IMR-90 (cell line): ENCODE data around the gene MSI2. TPM values are rescaled to one million over a fixed set of nuclear protein-coding genes. Genes with fewer than 3 reads are reported as not detected.

Experiments
- ATAC-seq: fragments of 200-7000 bp; cut with Tn5 transposase; 2 replicates; pipeline ENCODE4 v1.9.1; 2020; ENCODE audit warnings: low read depth, mild to moderate bottlenecking, moderate library complexity
- BruUV-seq: library from RNA; stranded (reverse); fragments of 400-500 nt; replicated peaks from 2 replicates; lab custom pipeline; 2021; lab: Mats Ljungman, UMichigan
- CTCF ChIA-PET: fragments of 300-600 bp; formaldehyde crosslinking; extraction: SDS; loops from one replicate; lab custom pipeline; 2021; ENCODE audit warnings: antibody characterized with exemption; lab: Yijun Ruan, JAX
- POLR2A ChIA-PET: fragments of 300-600 bp; sonication (Branson Sonifier 250); formaldehyde crosslinking; loops from one replicate; lab custom pipeline; 2022; ENCODE audit warnings: antibody characterized with exemption; ENCODE audit not compliant: unreplicated experiment; lab: Charles Lee
- DNase-seq: peaks from one replicate; pipeline ENCODE4 v3.0.0; 2013
- H2AFZ ChIP-seq: replicated peaks from 2 replicates; pipeline ENCODE3; 2013; ENCODE audit warnings: low read length, mild to moderate bottlenecking; ENCODE audit not compliant: poor library complexity
- H2AK5ac ChIP-seq: 2 replicates; pipeline ENCODE4 v1.6.1; 2013; ENCODE audit warnings: low read depth, low read length, inconsistent platforms
- H2AK9ac ChIP-seq: replicated peaks from 2 replicates; pipeline ENCODE3; 2013; ENCODE audit warnings: mild to moderate bottlenecking, low read depth, low read length, moderate library complexity; ENCODE audit not compliant: poor library complexity
- H2BK120ac ChIP-seq: 2 replicates; pipeline ENCODE4 v1.6.1; 2013; ENCODE audit warnings: low read depth, low read length, inconsistent platforms
- H2BK15ac ChIP-seq: 3 replicates; pipeline ENCODE4 v1.6.1; 2013; ENCODE audit warnings: low read depth, low read length, inconsistent platforms
- H2BK20ac ChIP-seq: 2 replicates; pipeline ENCODE4 v1.6.1; 2013; ENCODE audit warnings: low read depth, mild to moderate bottlenecking, inconsistent platforms, low read length, moderate library complexity
- H2BK5ac ChIP-seq: 2 replicates; pipeline ENCODE4 v1.6.1; 2013; ENCODE audit warnings: mild to moderate bottlenecking, low read depth, low read length, inconsistent platforms; ENCODE audit not compliant: poor library complexity, severe bottlenecking
- H3K14ac ChIP-seq: replicated peaks from 2 replicates; pipeline ENCODE4 v1.6.1; 2013; ENCODE audit warnings: low read depth, low read length, inconsistent platforms
- H3K18ac ChIP-seq: 2 replicates; pipeline ENCODE4 v1.6.1; 2013; ENCODE audit warnings: low read depth, low read length, control low read depth
- H3K23ac ChIP-seq: 2 replicates; pipeline ENCODE4 v1.6.1; 2013; ENCODE audit warnings: low read depth, low read length, inconsistent platforms
- H3K27ac ChIP-seq: 2 replicates; pipeline ENCODE4 v1.5.1; 2013; ENCODE audit warnings: mild to moderate bottlenecking, control low read depth, low read length; ENCODE audit not compliant: insufficient read depth
- H3K27me3 ChIP-seq: 2 replicates; pipeline ENCODE4 v1.6.1; 2013; ENCODE audit warnings: low read length; ENCODE audit not compliant: control insufficient read depth, insufficient read depth
- H3K36me3 ChIP-seq: 2 replicates; pipeline ENCODE4 v1.6.1; 2013; ENCODE audit warnings: low read length, mixed read lengths; ENCODE audit not compliant: control insufficient read depth, insufficient read depth
- H3K4ac ChIP-seq: 2 replicates; pipeline ENCODE4 v1.6.1; 2013; ENCODE audit warnings: low read depth, low read length, inconsistent platforms
- H3K4me1 ChIP-seq: 2 replicates; pipeline ENCODE4 v1.6.1; 2013; ENCODE audit warnings: low read length, mixed read lengths; ENCODE audit not compliant: control insufficient read depth, insufficient read depth
- H3K4me2 ChIP-seq: 2 replicates; pipeline ENCODE4 v1.6.1; 2013; ENCODE audit warnings: low read depth, mild to moderate bottlenecking, control low read depth, low read length, moderate library complexity
- H3K4me3 ChIP-seq: 2 replicates; pipeline ENCODE4 v1.5.1; 2013; ENCODE audit warnings: low read depth, mild to moderate bottlenecking, control low read depth, low read length, moderate library complexity; ENCODE audit not compliant: insufficient read depth
- H3K56ac ChIP-seq: 2 replicates; pipeline ENCODE4 v1.6.1; 2013; ENCODE audit warnings: low read length, inconsistent platforms; ENCODE audit not compliant: insufficient read depth; ENCODE audit errors: extremely low read depth
- H3K79me1 ChIP-seq, 2 experiments: 2 replicates each; pipeline ENCODE4 v1.6.1; 2013; ENCODE audit warnings: low read length in 2 of 2, inconsistent platforms in 1 of 2, low read depth in 1 of 2
- H3K9ac ChIP-seq: 2 replicates; pipeline ENCODE4 v1.6.1; 2013; ENCODE audit warnings: low read depth, low read length, control low read depth
- H3K9me1 ChIP-seq: 2 replicates; pipeline ENCODE4 v1.6.1; 2013; ENCODE audit warnings: low read length, inconsistent platforms; ENCODE audit not compliant: insufficient read depth
- H3K9me3 ChIP-seq: 2 replicates; pipeline ENCODE4 v1.6.1; 2013; ENCODE audit warnings: low read length; ENCODE audit not compliant: control insufficient read depth, insufficient read depth
- H4K20me1 ChIP-seq: 2 replicates; pipeline ENCODE4 v1.6.1; 2013; ENCODE audit warnings: low read length, inconsistent platforms; ENCODE audit not compliant: insufficient read depth
- H4K5ac ChIP-seq: 2 replicates; pipeline ENCODE4 v1.6.1; 2013; ENCODE audit warnings: mild to moderate bottlenecking, low read depth, low read length, control low read depth
- H4K8ac ChIP-seq, 2 experiments: 2 replicates each; pipeline ENCODE4 v1.6.1; 2013; ENCODE audit warnings: low read depth in 2 of 2, low read length in 2 of 2, control low read depth in 1 of 2, inconsistent platforms in 1 of 2
- H4K91ac ChIP-seq: 2 replicates; pipeline ENCODE4 v1.6.1; 2013; ENCODE audit warnings: low read depth, low read length, inconsistent platforms; ENCODE audit not compliant: insufficient read depth
- CHD1 ChIP-seq: IDR thresholded peaks from 2 replicates; pipeline ENCODE4 v1.6.1; 2012; ENCODE audit warnings: low read depth, low read length, improper control_type of control experiment
- MAFK ChIP-seq: IDR thresholded peaks from 2 replicates; pipeline ENCODE4 v1.6.1; 2012; ENCODE audit warnings: low read depth, low read length, improper control_type of control experiment
- POLR2A ChIP-seq: IDR thresholded peaks from 2 replicates; pipeline ENCODE4 v1.6.1; 2012; ENCODE audit warnings: mild to moderate bottlenecking, low read depth, low read length
- RCOR1 ChIP-seq: IDR thresholded peaks from 2 replicates; pipeline ENCODE4 v1.6.1; 2012; ENCODE audit warnings: mild to moderate bottlenecking, low read length, improper control_type of control experiment; ENCODE audit not compliant: insufficient replicate concordance
- SMC3 ChIP-seq: fragments of 150-350 bp; IDR thresholded peaks from 2 replicates; pipeline ENCODE4 v1.6.1; 2016; ENCODE audit warnings: low read depth, mild to moderate bottlenecking, antibody characterized with exemption, low read length, moderate library complexity
- WGBS, 2 experiments: methylation state at CpG; one replicate each; pipeline versions ENCODE4 v1.1.5 to v1.1.7; 2013; ENCODE audit warnings: missing lambda C conversion rate in 2 of 2; ENCODE audit not compliant: insufficient read length in 1 of 2; ENCODE audit errors: extremely low coverage in 2 of 2; 5-methylcytosine and 5-hydroxymethylcytosine counted together
- dilution Hi-C: fragments of 300-500 bp; cut with HindIII; formaldehyde crosslinking; loops from one replicate; pipeline ENCODE4 v1.14.3; 2018; ENCODE audit warnings: low sequenced_read_pairs; ENCODE audit not compliant: unreplicated experiment
- in situ Hi-C: fragments of 300-500 bp; cut with MboI; formaldehyde crosslinking; loops from 3 replicates; pipeline ENCODE4 v1.14.3; 2019; ENCODE audit warnings: low sequenced_read_pairs, inconsistent platforms, mixed read lengths
- intact Hi-C: fragments of 100-400 bp; cut with micrococcal nuclease; formaldehyde crosslinking; loops from 2 replicates; pipeline ENCODE4 v1.10.0; 2022
- polyA plus RNA-seq, 3 experiments: library from polyadenylated mRNA; depleted of rRNA; stranded (reverse); fragments of >200 nt; gene quantifications; 2 replicates each; pipeline ENCODE4 v1.2.3, GENCODE V29; 2012; ENCODE audit warnings: low replicate concordance in 1 of 3
- total RNA-seq: library from RNA; depleted of rRNA; stranded (reverse); fragments of >200 nt; gene quantifications from 2 replicates; pipeline ENCODE4 v1.2.3, GENCODE V29; 2012
- TF ChIP-seq, protein P1 (sequence below): conservative IDR thresholded peaks from 2 replicates; pipeline ENCODE4 v1.5.1; 2012; ENCODE audit warnings: mild to moderate bottlenecking, low read depth, low read length, improper control_type of control experiment

The MSI2 gene
- total and polyA plus RNA-seq, 2 of the 4 experiments (the other 2 are of a cell fraction), result 13.0 to 16.0 TPM

DNA sequence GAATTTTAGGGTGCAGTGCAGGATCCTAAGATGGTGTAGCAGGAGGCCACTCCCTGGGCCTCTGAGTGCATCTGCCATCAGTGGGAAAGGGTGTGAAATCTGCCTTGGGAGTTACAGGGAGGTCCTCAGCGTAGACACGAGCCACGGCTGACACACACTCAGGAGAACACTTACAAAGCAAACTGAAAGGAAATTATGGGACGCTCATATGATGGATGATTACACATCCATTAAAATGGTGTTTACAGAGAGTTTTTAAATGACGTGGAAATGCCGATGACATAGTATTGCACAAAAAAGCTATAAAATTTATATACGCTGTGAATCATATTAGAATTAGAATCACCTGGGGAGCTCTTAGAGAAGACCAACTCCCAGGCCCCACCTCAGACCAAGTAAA is 313.5 kb downstream of the MSI2 start:
- Histone ChIP-seq H3K9me3 (no peaks in the 10 kb centered on the region), H2AK9ac (no peak overlapping the region), H2BK15ac (no peak overlapping the region), H3K18ac (no peak overlapping the region), H3K56ac (no peak overlapping the region), H3K14ac (no peak overlapping the region), H3K9ac (no peak overlapping the region), H2AK5ac (no peak overlapping the region), H3K9me1 (peaks cover 1% of the 10 kb centered on the region; the same call in 1 of the 2 replicates), H4K91ac (no peak overlapping the region), H3K27ac (no peak overlapping the region), H3K4me2 (no peak overlapping the region), H4K5ac (no peak overlapping the region), H3K79me1 (no peaks in the 10 kb centered on the region; a peak in 1 of 4 replicates), H2BK120ac (no peak overlapping the region), H3K4me3 (no peak overlapping the region), H3K23ac (no peak overlapping the region), H2BK20ac (no peak overlapping the region), H2BK5ac (no peak overlapping the region), H4K20me1 (no peaks in the 10 kb centered on the region), H3K27me3 (no peaks in the 10 kb centered on the region), H2AFZ (no peak overlapping the region), H4K8ac (no peak overlapping the region), H3K4me1 (no peaks in the 10 kb centered on the region), H3K4ac (no peak overlapping the region), H3K36me3 (no peaks in the 10 kb centered on the region)
- TF ChIP-seq, protein P1, sequence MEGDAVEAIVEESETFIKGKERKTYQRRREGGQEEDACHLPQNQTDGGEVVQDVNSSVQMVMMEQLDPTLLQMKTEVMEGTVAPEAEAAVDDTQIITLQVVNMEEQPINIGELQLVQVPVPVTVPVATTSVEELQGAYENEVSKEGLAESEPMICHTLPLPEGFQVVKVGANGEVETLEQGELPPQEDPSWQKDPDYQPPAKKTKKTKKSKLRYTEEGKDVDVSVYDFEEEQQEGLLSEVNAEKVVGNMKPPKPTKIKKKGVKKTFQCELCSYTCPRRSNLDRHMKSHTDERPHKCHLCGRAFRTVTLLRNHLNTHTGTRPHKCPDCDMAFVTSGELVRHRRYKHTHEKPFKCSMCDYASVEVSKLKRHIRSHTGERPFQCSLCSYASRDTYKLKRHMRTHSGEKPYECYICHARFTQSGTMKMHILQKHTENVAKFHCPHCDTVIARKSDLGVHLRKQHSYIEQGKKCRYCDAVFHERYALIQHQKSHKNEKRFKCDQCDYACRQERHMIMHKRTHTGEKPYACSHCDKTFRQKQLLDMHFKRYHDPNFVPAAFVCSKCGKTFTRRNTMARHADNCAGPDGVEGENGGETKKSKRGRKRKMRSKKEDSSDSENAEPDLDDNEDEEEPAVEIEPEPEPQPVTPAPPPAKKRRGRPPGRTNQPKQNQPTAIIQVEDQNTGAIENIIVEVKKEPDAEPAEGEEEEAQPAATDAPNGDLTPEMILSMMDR, result no peak
- TF ChIP-seq CHD1, result no peak
- TF ChIP-seq MAFK, result no peak
- no peak for TF ChIP-seq POLR2A
- TF ChIP-seq SMC3, result no peak
- no peak for TF ChIP-seq RCOR1
- POLR2A ChIA-PET, result no interaction called here
- ATAC-seq (no peak), DNase-seq (no peak)
- intact Hi-C loops, result no loop called here
- in situ Hi-C loops, result no loop called here
- BruUV-seq, result no TSS peak
- no CpG with 5 or more reads among the region's 7 CpGs for WGBS, 2 experiments
- CTCF ChIA-PET, result no interaction called here
- dilution Hi-C loops, result no loop called here
